Activated CD4-positive, alpha-beta memory T cell treated with anti-CD3 and anti-CD28 coated beads for 36 hours (primary cell): ENCODE results near the gene NRN1L. TPM values are rescaled to one million over a fixed set of nuclear protein-coding genes. Genes with fewer than 3 reads are reported as not detected.

Experiments used
- CTCF ChIA-PET: fragments of 350-600 bp; sonication (Branson Sonifier 250); formaldehyde crosslinking; loops from one replicate; lab custom pipeline; 2021; ENCODE audit warnings: antibody characterized with exemption, inconsistent platforms; lab: Charles Lee
- POLR2A ChIA-PET: fragments of 350-600 bp; sonication (Branson Sonifier 250); formaldehyde crosslinking; loops from one replicate; lab custom pipeline; 2021; ENCODE audit warnings: antibody characterized with exemption; lab: Charles Lee
- DNase-seq: peaks from one replicate; pipeline ENCODE4 v3.0.0-alpha.2; 2020
- H3K27ac Mint-ChIP-seq: one replicate; pipeline ENCODE4 v1.8.0; 2021; ENCODE audit warnings: mixed read lengths
- H3K27me3 Mint-ChIP-seq: one replicate; pipeline ENCODE4 v1.8.0; 2021; ENCODE audit warnings: mixed read lengths
- H3K36me3 Mint-ChIP-seq: one replicate; pipeline ENCODE4 v1.8.0; 2021; ENCODE audit warnings: mixed read lengths
- H3K4me1 Mint-ChIP-seq: one replicate; pipeline ENCODE4 v1.8.0; 2021; ENCODE audit warnings: low read depth, mixed read lengths
- H3K4me3 Mint-ChIP-seq: one replicate; pipeline ENCODE4 v1.8.0; 2021; ENCODE audit warnings: mild to moderate bottlenecking, mixed read lengths
- H3K9me3 Mint-ChIP-seq: one replicate; pipeline ENCODE4 v1.8.0; 2021; ENCODE audit warnings: mixed read lengths
- intact Hi-C: fragments of 100-400 bp; cut with micrococcal nuclease; formaldehyde crosslinking; loops from one replicate; pipeline ENCODE4 v1.15.1; 2023
- total RNA-seq, 2 experiments: library from RNA; stranded (reverse); gene quantifications; one replicate each; pipeline ENCODE4 v1.2.3, GENCODE V29; 2021

The NRN1L gene
- total RNA-seq, 2 experiments from 2014 or later = 0.76 TPM; not detected in 1

GRCh38 chr16:67928147-67928546, 43.5 kb downstream of the NRN1L start:
- intact Hi-C loops = loop anchor here (1.0 to 5.0 kb wide), 3 partner anchors 45 to 406 kb away; no protein-coding TSS in a partner anchor
- CTCF ChIA-PET = interaction anchor here (0.7 to 5.4 kb wide), 11 partner anchors 9 to 256 kb away, joined by 3 to 62 read pairs (median 4); partner anchors contain the start of genes NRN1L and PSMB10
- peaks cover 10% of the 10 kb centered on the region for H3K36me3 Mint-ChIP-seq
- H3K27me3 Mint-ChIP-seq = no peaks in the 10 kb centered on the region
- no peak overlapping the region for H3K27ac Mint-ChIP-seq
- peaks cover 3% of the 10 kb centered on the region for H3K4me1 Mint-ChIP-seq
- DNase-seq = no peak
- no peaks in the 10 kb centered on the region for H3K9me3 Mint-ChIP-seq
- H3K4me3 Mint-ChIP-seq = no peak overlapping the region
- POLR2A ChIA-PET = interaction anchor here (0.8 to 1.4 kb wide), 4 partner anchors 35 to 52 kb away, joined by 3 read pairs; partner anchors contain the start of genes NRN1L and PSKH1

- ChIA-PET CTCF (interaction anchor here (0.6 to 5.4 kb wide), 18 partner anchors 8 to 976 kb away, joined by 3 to 62 read pairs (median 3); partner anchors contain the start of genes NRN1L and PSMB10), POLR2A (interaction anchor here (0.8 to 1.4 kb wide), 3 partner anchors 36 to 53 kb away, joined by 3 read pairs; partner anchors contain the start of genes NRN1L and PSKH1)
- H3K4me1 Mint-ChIP-seq = peaks cover 4% of the 10 kb centered on the region
- intact Hi-C loops = loop anchor here (1.0 to 5.0 kb wide), 3 partner anchors 45 to 406 kb away; no protein-coding TSS in a partner anchor
- H3K27ac Mint-ChIP-seq = no peak overlapping the region
- peak; percentile 87 for DNase-seq
- H3K9me3 Mint-ChIP-seq = no peaks in the 10 kb centered on the region
- no peaks in the 10 kb centered on the region for H3K27me3 Mint-ChIP-seq
- H3K4me3 Mint-ChIP-seq = no peak overlapping the region
- H3K36me3 Mint-ChIP-seq = peaks cover 12% of the 10 kb centered on the region
These were observed 44.1 kb downstream of the NRN1L start for GRCh38 chr16:67928561-67929364.

GRCh38 chr16:67930191-67930590, 45.5 kb downstream of the NRN1L start:
- Mint-ChIP-seq H3K4me1 (peaks cover 18% of the 10 kb centered on the region), H3K4me3 (no peak overlapping the region), H3K36me3 (peaks cover 27% of the 10 kb centered on the region), H3K27me3 (no peaks in the 10 kb centered on the region), H3K27ac (no peak overlapping the region), H3K9me3 (no peaks in the 10 kb centered on the region)
- no peak for DNase-seq
- ChIA-PET POLR2A (interaction anchor here (1.4 kb wide), 1 partner anchor 48 kb away, joined by 5 read pairs; no protein-coding TSS in a partner anchor), CTCF (interaction anchor here (1.0 to 5.1 kb wide), 4 partner anchors 34 to 114 kb away, joined by 3 to 32 read pairs (median 11); partner anchors contain the start of gene NRN1L)
- intact Hi-C loops = no loop called here

- no peak overlapping the region for H3K4me3 Mint-ChIP-seq
- H3K27ac Mint-ChIP-seq = no peak overlapping the region
- H3K36me3 Mint-ChIP-seq = peaks cover 32% of the 10 kb centered on the region
- no peak for DNase-seq
- CTCF ChIA-PET = interaction anchor here (1.1 to 5.1 kb wide), 3 partner anchors 47 to 115 kb away, joined by 3 to 32 read pairs (median 19); partner anchors contain the start of gene NRN1L
- H3K9me3 Mint-ChIP-seq = no peaks in the 10 kb centered on the region
- intact Hi-C loops = no loop called here
- no peaks in the 10 kb centered on the region for H3K27me3 Mint-ChIP-seq
- POLR2A ChIA-PET = interaction anchor here (0.9 to 1.4 kb wide), 2 partner anchors 49 to 57 kb away, joined by 4 to 5 read pairs; partner anchors contain the start of gene EDC4
- peaks cover 19% of the 10 kb centered on the region for H3K4me1 Mint-ChIP-seq
These were observed 46.1 kb downstream of the NRN1L start for GRCh38 chr16:67930678-67931211.

- POLR2A ChIA-PET = interaction anchor here (1.4 kb wide), 1 partner anchor 50 kb away, joined by 5 read pairs; no protein-coding TSS in a partner anchor
- DNase-seq = no peak
- peaks cover 41% of the 10 kb centered on the region for H3K36me3 Mint-ChIP-seq
These were observed 47.2 kb downstream of the NRN1L start, which contains the start of gene CTRL for GRCh38 chr16:67931712-67932461. TSS of gene CTRL (minus strand) at chr16:67931862. CDS start at chr16:67931852, 10 bp downstream.

GRCh38 chr16:67932462-67932840, 47.8 kb downstream of the NRN1L start:
- H3K36me3 Mint-ChIP-seq = peaks cover 45% of the 10 kb centered on the region

More at GRCh38 chr16:67931712-67932461, 47.2 kb downstream of the NRN1L start, which contains the start of gene CTRL:
- H3K4me1 Mint-ChIP-seq = peaks cover 20% of the 10 kb centered on the region
- no peaks in the 10 kb centered on the region for H3K9me3 Mint-ChIP-seq
- H3K27me3 Mint-ChIP-seq = no peaks in the 10 kb centered on the region
- peak within 1 kb of the TSS; percentile 38 for H3K27ac Mint-ChIP-seq
- intact Hi-C loops = no loop called here
- no peak within 1 kb of the TSS for H3K4me3 Mint-ChIP-seq
- CTCF ChIA-PET = interaction anchor here (3.3 to 5.1 kb wide), 2 partner anchors 49 to 116 kb away, joined by 19 to 32 read pairs; partner anchors contain the start of gene NRN1L

GRCh38 chr16:67933805-67934204, 49.1 kb downstream of the NRN1L start:
- ChIA-PET POLR2A (interaction anchor here (0.6 kb wide), 1 partner anchor 69 kb away, joined by 3 read pairs; no protein-coding TSS in a partner anchor), CTCF (interaction anchor here (1.1 to 5.1 kb wide), 3 partner anchors 29 to 117 kb away, joined by 3 to 32 read pairs (median 3); partner anchors contain the start of gene NRN1L)
- H3K9me3 Mint-ChIP-seq = no peaks in the 10 kb centered on the region
- H3K4me3 Mint-ChIP-seq = no peak overlapping the region
- peak overlapping the region; percentile 46 for H3K27ac Mint-ChIP-seq
- DNase-seq = no peak
- H3K36me3 Mint-ChIP-seq = peaks cover 43% of the 10 kb centered on the region
- H3K27me3 Mint-ChIP-seq = no peaks in the 10 kb centered on the region
- intact Hi-C loops = no loop called here
- H3K4me1 Mint-ChIP-seq = peaks cover 26% of the 10 kb centered on the region

More at GRCh38 chr16:67932462-67932840, 47.8 kb downstream of the NRN1L start:
- Mint-ChIP-seq H3K27me3 (no peaks in the 10 kb centered on the region), H3K9me3 (no peaks in the 10 kb centered on the region), H3K4me3 (no peak overlapping the region), H3K4me1 (peaks cover 25% of the 10 kb centered on the region), H3K27ac (peak overlapping the region; percentile 38)
- CTCF ChIA-PET = interaction anchor here (1.3 to 5.1 kb wide), 3 partner anchors 49 to 116 kb away, joined by 4 to 32 read pairs (median 19); partner anchors contain the start of gene NRN1L
- POLR2A ChIA-PET = no interaction called here
- DNase-seq = no peak
- intact Hi-C loops = no loop called here

- H3K36me3 Mint-ChIP-seq = peaks cover 43% of the 10 kb centered on the region
These were observed 49.8 kb downstream of the NRN1L start for GRCh38 chr16:67934306-67935100.

GRCh38 chr16:67935101-67935401, 50.4 kb downstream of the NRN1L start:
- ChIA-PET POLR2A (interaction anchor here (0.6 to 2.5 kb wide), 14 partner anchors 10 to 150 kb away, joined by 3 to 19 read pairs (median 6); partner anchors contain the start of genes DDX28, DPEP2, DUS2 and NFATC3), CTCF (interaction anchor here (1.0 to 3.2 kb wide), 6 partner anchors 43 to 414 kb away, joined by 3 to 14 read pairs (median 6); partner anchors contain the start of gene PSKH1)
- no peak for DNase-seq
- H3K4me3 Mint-ChIP-seq = peak overlapping the region; percentile 100
- intact Hi-C loops = loop anchor here (1.0 to 5.0 kb wide), 8 partner anchors 17 to 275 kb away; partner anchors contain the start of genes ACD, DPEP2, DPEP3 and NUTF2
- peaks cover 36% of the 10 kb centered on the region for H3K4me1 Mint-ChIP-seq
- peak overlapping the region; percentile 99 for H3K27ac Mint-ChIP-seq
- no peaks in the 10 kb centered on the region for H3K9me3 Mint-ChIP-seq
- H3K27me3 Mint-ChIP-seq = no peaks in the 10 kb centered on the region
- peaks cover 40% of the 10 kb centered on the region for H3K36me3 Mint-ChIP-seq

More at GRCh38 chr16:67934306-67935100, 49.8 kb downstream of the NRN1L start:
- H3K27me3 Mint-ChIP-seq = no peaks in the 10 kb centered on the region
- H3K4me1 Mint-ChIP-seq = peaks cover 30% of the 10 kb centered on the region
- intact Hi-C loops = loop anchor here (1.0 to 5.0 kb wide), 8 partner anchors 16 to 274 kb away; partner anchors contain the start of genes ACD, DPEP2, DPEP3 and NUTF2
- POLR2A ChIA-PET = interaction anchor here (1.2 to 2.4 kb wide), 7 partner anchors 42 to 151 kb away, joined by 3 to 18 read pairs (median 5); partner anchors contain the start of genes DPEP2, NFATC3, PSKH1 and RANBP10
- CTCF ChIA-PET = interaction anchor here (1.0 to 5.1 kb wide), 6 partner anchors 28 to 118 kb away, joined by 3 to 32 read pairs (median 3); partner anchors contain the start of gene NRN1L
- peak overlapping the region; percentile 100 for H3K4me3 Mint-ChIP-seq
- peak overlapping the region; percentile 99 for H3K27ac Mint-ChIP-seq
- no peak for DNase-seq
- H3K9me3 Mint-ChIP-seq = no peaks in the 10 kb centered on the region
